Liver (tissue), 9 donors: Measurements from ENCODE around the gene IQGAP2. TPM values are rescaled to one million over a fixed set of nuclear protein-coding genes. Genes with fewer than 3 reads are reported as not detected.

Experiments used
- DNase-seq: peaks from one replicate; pipeline ENCODE4 v3.0.0-alpha.2; 2017; ENCODE audit warnings: low spot score
- H3K27ac ChIP-seq, 2 donors: one replicate each; pipeline ENCODE4 v1.7.0; 2013; ENCODE audit warnings: inconsistent platforms in 2 of 2, low read length in 2 of 2, control low read depth in 1 of 2, low read depth in 1 of 2, mild to moderate bottlenecking in 1 of 2
- H3K27me3 ChIP-seq, 4 donors: one replicate each; pipeline versions ENCODE4 v1.6.1 to v1.7.0; 2013; ENCODE audit warnings: low read length in 3 of 4, inconsistent platforms in 1 of 4, mild to moderate bottlenecking in 1 of 4, moderate library complexity in 1 of 4; ENCODE audit not compliant: control insufficient read depth in 4 of 4, insufficient read depth in 4 of 4
- H3K36me3 ChIP-seq, 4 donors: one replicate each; pipeline versions ENCODE4 v1.6.1 to v1.7.0; 2013; ENCODE audit warnings: low read length in 3 of 4, mild to moderate bottlenecking in 3 of 4, low read depth in 1 of 4, moderate library complexity in 1 of 4; ENCODE audit not compliant: control insufficient read depth in 4 of 4, insufficient read depth in 3 of 4
- H3K4me1 ChIP-seq, 4 donors: one replicate each; pipeline versions ENCODE4 v1.6.1 to v1.7.0; 2013; ENCODE audit warnings: low read length in 3 of 4, mild to moderate bottlenecking in 3 of 4, moderate library complexity in 1 of 4; ENCODE audit not compliant: control insufficient read depth in 4 of 4, insufficient read depth in 4 of 4
- H3K4me3 ChIP-seq, 3 donors: one replicate each; pipeline versions ENCODE4 v1.6.1 to v1.7.0; 2013; ENCODE audit warnings: low read length in 3 of 3, control low read depth in 1 of 3, low read depth in 1 of 3, mild to moderate bottlenecking in 1 of 3
- H3K9ac ChIP-seq, 2 donors: one replicate each; pipeline ENCODE4 v1.7.0; 2013; ENCODE audit warnings: low read length in 2 of 2, mild to moderate bottlenecking in 2 of 2, moderate library complexity in 2 of 2, control low read depth in 1 of 2, low read depth in 1 of 2
- H3K9me3 ChIP-seq, 4 donors: one replicate each; pipeline versions ENCODE4 v1.6.1 to v1.7.0; 2013; ENCODE audit warnings: low read length in 3 of 4; ENCODE audit not compliant: control insufficient read depth in 4 of 4
- CTCF ChIP-seq: fragments of 150-350 bp; IDR thresholded peaks from 2 replicates; pipeline ENCODE4 v1.5.1; 2017; ENCODE audit warnings: improper control_type of control experiment, low read depth, low read length; ENCODE audit not compliant: missing input control
- FOXA1 ChIP-seq: IDR thresholded peaks from 2 replicates; pipeline ENCODE4 v1.6.1; 2016; ENCODE audit warnings: antibody characterized with exemption
- FOXA2 ChIP-seq: IDR thresholded peaks from 2 replicates; pipeline ENCODE4 v1.6.1; 2016; ENCODE audit warnings: antibody characterized with exemption
- GABPA ChIP-seq, 2 donors: IDR thresholded peaks in 1 of 2; conservative IDR thresholded peaks in 1 of 2; 2 replicates each; pipeline ENCODE4 v1.6.1; 2016; ENCODE audit warnings: antibody characterized with exemption in 2 of 2, mild to moderate bottlenecking in 1 of 2, moderate library complexity in 1 of 2
- HNF4G ChIP-seq: IDR thresholded peaks from 2 replicates; pipeline ENCODE4 v1.6.1; 2016; ENCODE audit warnings: antibody characterized with exemption
- MAX ChIP-seq: IDR thresholded peaks from 2 replicates; pipeline ENCODE4 v1.6.1; 2016; ENCODE audit warnings: antibody characterized with exemption
- NR2F2 ChIP-seq: IDR thresholded peaks from 2 replicates; pipeline ENCODE4 v1.6.1; 2016; ENCODE audit warnings: antibody characterized with exemption
- RAD21 ChIP-seq, 2 donors: IDR thresholded peaks; 2 replicates each; pipeline ENCODE4 v1.6.1; 2016; ENCODE audit warnings: antibody characterized with exemption in 2 of 2, mild to moderate bottlenecking in 2 of 2
- RXRA ChIP-seq, 2 donors: IDR thresholded peaks; 2 replicates each; pipeline ENCODE4 v1.6.1; 2017 to 2018; ENCODE audit warnings: antibody characterized with exemption in 2 of 2, mild to moderate bottlenecking in 1 of 2
- SP1 ChIP-seq: IDR thresholded peaks from 2 replicates; pipeline ENCODE4 v1.6.1; 2018; ENCODE audit warnings: antibody characterized with exemption, mild to moderate bottlenecking
- TAF1 ChIP-seq: conservative IDR thresholded peaks from 2 replicates; pipeline ENCODE4 v1.6.1; 2016; ENCODE audit warnings: antibody characterized with exemption, mild to moderate bottlenecking
- ZBTB33 ChIP-seq: IDR thresholded peaks from 2 replicates; pipeline ENCODE4 v1.6.1; 2016; ENCODE audit warnings: antibody characterized with exemption
- WGBS: extraction: QIAGEN DNeasy Blood & Tissue Kit; methylation state at CpG from one replicate; pipeline ENCODE4 v1.1.7; 2013; 5-methylcytosine and 5-hydroxymethylcytosine counted together
- polyA plus RNA-seq, 2 donors: library from polyadenylated mRNA; stranded (reverse) in 1 of 2; unstranded in 1 of 2; fragments of 200-250 nt in 1 of 2; fragments of >200 nt in 1 of 2; fragmentation: Nextera tagmentation in 1 of 2; extraction: Ambion mirVana in 1 of 2; gene quantifications; one replicate each; pipeline versions ENCODE4 v1.2.1 to v1.2.3, GENCODE V29; 2013 to 2015
- total RNA-seq, 2 donors: library from RNA; depleted of rRNA; stranded (reverse); fragments of >200 nt; gene quantifications; one replicate each; pipeline ENCODE4 v1.2.3, GENCODE V29; 2014
- donor health status: healthy.
- donor health status: healthy.
- donor health status: healthy.
- donor health status: healthy.
- donor health status: healthy.

The IQGAP2 gene
- total and polyA plus RNA-seq, 4 donors: 41.5 to 205 (median 102) TPM

- no peak for TF ChIP-seq RXRA (IDR thresholded peaks at IDR 0.05)
- no peak for TF ChIP-seq CTCF
- TF ChIP-seq FOXA2: no peak
- no peak for TF ChIP-seq HNF4G
- WGBS: 78% methylated on average over 2 of the region's 2 CpGs
- Histone ChIP-seq H3K36me3 (no peaks in the 10 kb centered on the region), H3K27ac (no peak overlapping the region), H3K4me3 (no peak overlapping the region), H3K4me1 (no peaks in the 10 kb centered on the region), H3K27me3 (no peaks in the 10 kb centered on the region), H3K9me3 (no peaks in the 10 kb centered on the region), H3K9ac (no peak overlapping the region)
- DNase-seq: no peak
These were observed 341.5 kb downstream of the IQGAP2 start for GRCh38 chr5:76744632-76745031.

GRCh38 chr5:76745670-76746069, 342.6 kb downstream of the IQGAP2 start:
- WGBS: 86% methylated on average over 3 of the region's 3 CpGs
- Histone ChIP-seq H3K36me3 (no peaks in the 10 kb centered on the region), H3K4me1 (no peaks in the 10 kb centered on the region), H3K4me3 (no peak overlapping the region), H3K9ac (no peak overlapping the region), H3K27ac (no peak overlapping the region), H3K27me3 (no peaks in the 10 kb centered on the region), H3K9me3 (no peaks in the 10 kb centered on the region)
- no peak for DNase-seq
- TF ChIP-seq RXRA (IDR thresholded peaks at IDR 0.05) (no peak), NR2F2 (no peak), GABPA (IDR thresholded peaks at IDR 0.05 in 1 of 2, conservative IDR thresholded peaks at IDR 0.05 in 1 of 2) (no peak), ZBTB33 (no peak), SP1 (no peak), FOXA1 (no peak), TAF1 (no peak)

DNA sequence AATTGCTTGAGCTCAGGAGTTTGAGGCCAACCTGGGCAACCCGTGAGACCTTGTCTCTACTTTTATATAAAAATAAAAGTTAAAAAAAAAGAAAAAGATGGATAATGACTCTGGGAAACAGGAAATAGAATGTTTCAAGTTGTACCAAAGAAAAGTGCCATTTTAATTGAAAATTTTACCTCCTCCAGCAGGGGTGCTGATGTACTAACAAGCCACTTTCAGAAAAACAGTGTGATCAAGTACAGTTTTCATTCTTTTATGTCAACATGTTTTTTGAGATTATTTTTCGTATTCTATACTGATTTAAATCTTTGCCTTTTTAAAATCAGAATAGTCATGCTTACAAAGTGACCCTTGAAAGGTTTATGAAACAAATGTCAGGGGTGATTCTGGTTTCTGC, 343.6 kb downstream of the IQGAP2 start:
- TF ChIP-seq MAX: no peak
- peak in 1 of 2 donors; percentile 16 for TF ChIP-seq RAD21 (IDR thresholded peaks at IDR 0.05)
- H3K4me3 ChIP-seq: no peak overlapping the region
- no peak for DNase-seq
- no peaks in the 10 kb centered on the region for H3K9me3 ChIP-seq
- H3K27me3 ChIP-seq: no peaks in the 10 kb centered on the region
- H3K9ac ChIP-seq: no peak overlapping the region
- H3K36me3 ChIP-seq: no peaks in the 10 kb centered on the region
- H3K4me1 ChIP-seq: no peaks in the 10 kb centered on the region
- WGBS: 87% methylated on average over 2 of the region's 2 CpGs
- no peak overlapping the region for H3K27ac ChIP-seq
